ENCODE measurements around the gene SUMO2.

Gene SUMO2

DNA sequence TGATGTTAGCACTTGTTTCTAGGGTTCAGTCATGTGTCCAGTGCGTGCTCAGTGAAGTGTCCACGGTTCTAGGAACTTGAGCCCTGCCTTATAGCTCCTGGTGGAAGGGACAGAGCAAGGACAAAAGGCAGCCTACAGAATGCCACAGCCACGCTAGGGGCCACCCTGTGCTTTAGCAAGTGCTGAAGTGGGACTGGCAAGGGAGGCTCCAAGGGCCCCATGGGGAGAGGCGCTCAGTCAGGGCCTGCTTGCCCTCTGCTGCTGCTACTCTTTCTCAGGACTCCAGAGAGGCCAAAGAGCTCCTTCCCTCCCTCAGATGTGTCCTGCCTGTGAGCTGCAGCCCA is 58.0 kb downstream of the SUMO2 start:
- no peak for DNase-seq

DNA sequence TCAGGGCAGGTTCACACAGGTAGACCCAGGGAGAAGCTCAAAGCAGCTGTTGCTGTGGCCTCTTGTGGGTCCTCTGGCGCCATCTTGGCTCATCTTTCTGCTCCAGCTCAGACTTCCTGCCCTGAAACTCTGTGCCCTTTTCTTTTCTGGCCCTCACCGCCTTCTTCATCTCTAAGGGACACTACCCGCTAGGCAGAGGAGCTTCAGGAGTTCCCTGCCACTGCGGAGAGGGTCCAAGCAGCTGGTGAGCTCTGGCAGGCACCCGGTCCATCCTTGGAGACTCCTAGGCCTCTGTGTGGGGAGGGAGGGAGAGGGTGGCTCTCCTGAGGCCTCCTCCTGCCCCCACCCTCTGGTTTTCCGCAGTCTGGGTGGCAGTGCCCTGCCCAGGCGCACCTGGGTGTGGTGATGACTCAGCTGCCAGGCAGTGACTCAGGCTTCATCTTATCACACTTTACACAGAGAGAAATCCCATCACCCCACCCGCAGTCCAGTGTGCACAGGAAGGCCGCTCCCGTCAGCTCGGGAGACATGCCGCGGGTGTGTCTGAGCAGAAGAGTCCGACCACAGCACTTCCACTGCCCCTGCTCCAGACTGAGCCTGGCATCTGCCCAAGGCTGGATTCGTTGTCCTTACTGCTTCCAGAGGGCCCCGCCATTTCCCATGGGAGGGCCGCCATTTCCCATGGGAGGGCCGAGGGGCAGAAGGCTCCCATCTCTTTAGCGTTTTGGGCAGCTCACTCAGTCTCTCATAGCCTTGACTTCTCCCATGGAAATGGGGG is 58.5 kb downstream of the SUMO2 start:
- peak in 3 of 56 donors; percentile 2 to 30 (median 14) for DNase-seq

DNA sequence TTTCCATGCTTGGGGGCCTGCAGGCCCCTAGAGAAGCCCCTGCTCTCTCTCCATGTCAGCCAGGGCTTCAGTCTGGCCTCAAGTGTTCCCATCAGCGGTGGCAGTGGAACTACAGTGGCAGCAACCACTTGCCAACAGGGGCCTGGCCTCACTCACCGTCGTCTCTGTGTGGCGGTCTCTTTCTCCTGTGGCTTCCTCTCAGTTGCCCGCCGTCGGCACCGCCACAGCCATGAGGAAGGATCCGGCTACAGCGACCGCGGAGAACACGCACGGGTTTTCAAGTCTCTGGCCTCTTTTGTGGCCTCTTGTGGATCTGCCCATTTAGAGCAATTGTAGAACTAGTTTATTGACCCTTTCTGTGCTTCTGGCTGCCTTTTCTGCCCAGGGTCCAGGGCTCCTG is 64.5 kb downstream of the SUMO2 start:
- no peak for DNase-seq

DNA sequence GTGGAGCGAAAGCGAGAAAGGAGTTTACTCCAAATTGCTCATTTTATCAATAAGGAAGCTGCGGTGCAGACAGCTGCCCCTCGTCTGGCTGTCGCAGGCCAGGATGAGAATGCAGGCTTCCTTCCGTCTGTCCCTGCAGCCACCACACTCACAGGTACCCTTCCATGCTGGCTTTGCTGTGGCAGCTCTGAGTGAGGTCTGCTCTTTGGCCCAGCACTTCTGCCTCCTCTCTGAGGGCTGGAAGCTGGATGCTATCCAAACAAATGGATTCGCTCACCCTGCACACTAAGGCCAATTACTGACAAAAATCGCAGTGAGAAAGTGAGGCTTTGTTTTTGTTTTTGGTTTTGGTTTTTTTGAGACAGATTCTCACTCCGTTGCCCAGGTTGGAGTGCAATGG is 66.0 kb downstream of the SUMO2 start:
- DNase-seq: no peak
